ENCODE measurements around the gene TMPRSS13.

DNA sequence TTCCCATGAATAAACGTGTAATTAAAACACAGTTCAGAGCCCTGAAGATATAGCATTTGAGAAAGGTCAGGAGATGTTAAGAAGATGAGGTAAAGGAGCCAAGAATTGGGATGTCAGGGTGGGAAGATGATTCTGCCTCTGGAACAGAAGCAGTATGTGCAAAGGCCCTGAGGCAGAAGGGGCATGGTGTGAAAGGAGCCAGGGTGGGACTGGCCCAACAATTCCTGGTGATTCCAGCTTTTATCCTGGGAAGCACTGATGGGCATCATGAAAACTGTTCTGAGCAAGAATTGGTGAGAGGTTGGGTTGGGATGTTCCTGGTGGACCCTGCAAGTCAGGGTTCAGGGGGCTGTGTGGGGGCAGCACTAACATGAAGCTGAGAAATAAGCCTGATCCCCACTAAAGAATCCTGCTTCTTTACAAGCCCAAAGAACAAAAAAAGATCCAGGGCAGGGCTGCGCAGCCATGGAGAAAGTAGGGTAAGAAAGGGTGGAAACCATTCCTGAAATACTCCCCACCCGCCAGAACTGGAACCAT lies 50.2 kb downstream of the TMPRSS13 start:
- TF ChIP-seq, protein P1, sequence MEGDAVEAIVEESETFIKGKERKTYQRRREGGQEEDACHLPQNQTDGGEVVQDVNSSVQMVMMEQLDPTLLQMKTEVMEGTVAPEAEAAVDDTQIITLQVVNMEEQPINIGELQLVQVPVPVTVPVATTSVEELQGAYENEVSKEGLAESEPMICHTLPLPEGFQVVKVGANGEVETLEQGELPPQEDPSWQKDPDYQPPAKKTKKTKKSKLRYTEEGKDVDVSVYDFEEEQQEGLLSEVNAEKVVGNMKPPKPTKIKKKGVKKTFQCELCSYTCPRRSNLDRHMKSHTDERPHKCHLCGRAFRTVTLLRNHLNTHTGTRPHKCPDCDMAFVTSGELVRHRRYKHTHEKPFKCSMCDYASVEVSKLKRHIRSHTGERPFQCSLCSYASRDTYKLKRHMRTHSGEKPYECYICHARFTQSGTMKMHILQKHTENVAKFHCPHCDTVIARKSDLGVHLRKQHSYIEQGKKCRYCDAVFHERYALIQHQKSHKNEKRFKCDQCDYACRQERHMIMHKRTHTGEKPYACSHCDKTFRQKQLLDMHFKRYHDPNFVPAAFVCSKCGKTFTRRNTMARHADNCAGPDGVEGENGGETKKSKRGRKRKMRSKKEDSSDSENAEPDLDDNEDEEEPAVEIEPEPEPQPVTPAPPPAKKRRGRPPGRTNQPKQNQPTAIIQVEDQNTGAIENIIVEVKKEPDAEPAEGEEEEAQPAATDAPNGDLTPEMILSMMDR (IDR thresholded peaks at IDR 0.05) = no peak
- TF ChIP-seq POLR2AphosphoS5 (IDR thresholded peaks at IDR 0.05) = no peak
